IPS DF 6.9 (cell line): ENCODE measurements around the gene DCLRE1A.

Experiments used
- DNase-seq: peaks from one replicate; pipeline ENCODE4 v3.0.0-alpha.2; 2013; ENCODE audit warnings: low read depth, low spot score
- H3K27ac ChIP-seq: one replicate; pipeline ENCODE4 v1.5.1; 2013; ENCODE audit warnings: low read length, control low read depth
- H3K27me3 ChIP-seq: 2 replicates; pipeline ENCODE4 v1.6.1; 2013; ENCODE audit warnings: mild to moderate bottlenecking, low read length; ENCODE audit not compliant: control insufficient read depth, insufficient read depth
- H3K36me3 ChIP-seq: 2 replicates; pipeline ENCODE4 v1.6.1; 2013; ENCODE audit warnings: low read length; ENCODE audit not compliant: control insufficient read depth, insufficient read depth
- H3K4me1 ChIP-seq: 2 replicates; pipeline ENCODE4 v1.6.1; 2013; ENCODE audit warnings: low read length; ENCODE audit not compliant: control insufficient read depth, insufficient read depth
- H3K4me3 ChIP-seq: 2 replicates; pipeline ENCODE4 v1.5.1; 2013; ENCODE audit warnings: mild to moderate bottlenecking, low read length
- H3K9me3 ChIP-seq: 2 replicates; pipeline ENCODE4 v1.6.1; 2013; ENCODE audit warnings: low read length, inconsistent platforms; ENCODE audit not compliant: control insufficient read depth, insufficient read depth
- WGBS: extraction: QIAGEN DNeasy Blood & Tissue Kit; methylation state at CpG from one replicate; pipeline ENCODE4 v1.1.7; 2013; ENCODE audit warnings: mixed read lengths, missing lambda C conversion rate; ENCODE audit not compliant: insufficient read length, insufficient coverage; 5-methylcytosine and 5-hydroxymethylcytosine counted together

DCLRE1A gene

DNA sequence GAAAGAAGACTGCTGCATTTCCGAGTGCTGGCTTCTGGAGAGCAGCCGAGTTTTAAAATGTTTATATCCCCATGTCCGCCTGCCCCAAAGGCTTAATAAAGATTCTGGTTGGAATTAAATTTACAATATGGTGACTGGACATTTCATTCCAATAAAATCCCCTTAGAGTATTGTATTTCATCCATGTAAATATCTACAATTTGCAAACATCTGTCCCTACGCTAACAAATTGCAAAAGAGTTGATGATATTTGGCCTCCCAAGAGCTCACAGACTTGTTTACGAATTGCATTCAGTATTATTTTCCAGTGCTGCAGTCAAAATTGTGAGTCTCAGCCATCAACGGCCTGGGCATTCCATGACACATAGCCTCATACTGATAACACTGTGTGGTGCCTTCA lies 52.3 kb downstream of the DCLRE1A start:
- WGBS = no CpG with 5 or more reads among the region's 6 CpGs
- H3K4me3 ChIP-seq = no peak overlapping the region
- DNase-seq = no peak
- H3K9me3 ChIP-seq = no peaks in the 10 kb centered on the region
- no peaks in the 10 kb centered on the region for H3K4me1 ChIP-seq
- no peak overlapping the region for H3K27ac ChIP-seq
- H3K36me3 ChIP-seq = no peaks in the 10 kb centered on the region
- no peaks in the 10 kb centered on the region for H3K27me3 ChIP-seq

DNA sequence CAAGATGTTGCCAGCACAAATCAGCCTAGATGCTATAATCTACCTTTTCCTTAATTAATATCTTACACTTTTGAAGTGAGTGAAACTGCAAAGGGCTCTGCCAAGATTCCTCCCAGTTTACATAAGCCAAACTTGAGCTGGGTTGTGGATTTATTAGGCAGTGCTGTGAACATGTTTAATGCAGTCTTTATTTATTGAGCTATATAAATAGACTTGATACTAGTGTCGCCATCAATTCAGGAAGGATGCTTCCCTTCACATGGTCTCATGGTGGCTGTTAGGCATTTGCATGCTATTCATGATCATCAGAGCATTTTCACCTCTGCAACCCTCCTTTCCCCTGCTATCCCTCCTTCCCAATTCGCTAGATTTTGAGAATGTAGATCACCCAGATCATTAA lies 62.2 kb downstream of the DCLRE1A start:
- Histone ChIP-seq H3K4me1 (no peaks in the 10 kb centered on the region), H3K4me3 (no peak overlapping the region), H3K9me3 (no peaks in the 10 kb centered on the region), H3K27ac (no peak overlapping the region), H3K27me3 (no peaks in the 10 kb centered on the region), H3K36me3 (no peaks in the 10 kb centered on the region)
- no CpG with 5 or more reads among the region's 2 CpGs for WGBS
- no peak for DNase-seq

DNA sequence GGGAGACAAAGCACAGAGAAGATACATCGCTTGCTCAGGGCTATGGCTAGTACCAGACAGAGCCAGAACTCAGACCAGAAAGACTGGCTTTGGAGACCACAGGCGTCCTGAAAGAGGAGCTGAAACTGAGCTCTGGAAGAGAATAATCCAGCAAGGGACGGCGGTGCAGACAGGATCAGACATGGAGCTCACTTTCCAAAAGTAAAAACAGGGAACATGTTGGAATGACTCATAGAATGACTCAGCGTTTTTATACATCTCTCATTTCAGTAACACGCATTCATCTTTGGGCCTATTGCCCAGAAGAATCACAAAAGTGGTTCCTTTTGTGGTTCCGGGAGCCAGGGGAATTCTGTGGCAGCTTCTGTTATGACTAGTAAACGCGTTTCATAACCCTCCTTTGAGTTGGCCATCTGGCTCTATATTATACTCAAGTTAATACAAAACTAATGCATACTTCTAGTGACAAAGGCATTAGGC lies 65.2 kb downstream of the DCLRE1A start:
- no peaks in the 10 kb centered on the region for H3K9me3 ChIP-seq
- H3K27ac ChIP-seq = no peak overlapping the region
- H3K36me3 ChIP-seq = no peaks in the 10 kb centered on the region
- no peak overlapping the region for H3K4me3 ChIP-seq
- WGBS = no CpG with 5 or more reads among the region's 9 CpGs
- no peak for DNase-seq
- H3K4me1 ChIP-seq = no peaks in the 10 kb centered on the region
- no peaks in the 10 kb centered on the region for H3K27me3 ChIP-seq
